ENCODE measurements around the gene LETM1.
A peak's percentile ranks its signal among the peaks of the same experiment; 100 is the strongest.

Gene LETM1

GRCh38 chr4:1822568-1823544 lies 33.1 kb downstream of the LETM1 start:
- DNase-seq: no peak

GRCh38 chr4:1821679-1822567 lies 34.0 kb downstream of the LETM1 start:
- DNase-seq: no peak

GRCh38 chr4:1819816-1820215 lies 36.1 kb downstream of the LETM1 start:
- DNase-seq: no peak

GRCh38 chr4:1819284-1819683 lies 36.7 kb downstream of the LETM1 start:
- no peak for DNase-seq

GRCh38 chr4:1815997-1816860 lies 39.7 kb downstream of the LETM1 start:
- DNase-seq: no peak

GRCh38 chr4:1815096-1815996 lies 40.6 kb downstream of the LETM1 start:
- no peak for DNase-seq

- DNase-seq: no peak
Measured at GRCh38 chr4:1814453-1814852, 41.5 kb downstream of the LETM1 start.

- no peak for DNase-seq
Measured at GRCh38 chr4:1813915-1814314, 42.0 kb downstream of the LETM1 start.

GRCh38 chr4:1813231-1813630 lies 42.7 kb downstream of the LETM1 start:
- no peak for DNase-seq

GRCh38 chr4:1812720-1813119 lies 43.2 kb downstream of the LETM1 start:
- DNase-seq: no peak

GRCh38 chr4:1810765-1811164 lies 45.2 kb downstream of the LETM1 start:
- no peak for DNase-seq

- peak; percentile 60 to 78 for DNase-seq
Measured at GRCh38 chr4:1809754-1810502, 46.0 kb downstream of the LETM1 start.

GRCh38 chr4:1808851-1809753 lies 46.9 kb downstream of the LETM1 start:
- no peak for DNase-seq

GRCh38 chr4:1808396-1808795 lies 47.6 kb downstream of the LETM1 start:
- DNase-seq: no peak

GRCh38 chr4:1807332-1807777 lies 48.6 kb downstream of the LETM1 start:
- no peak for DNase-seq

- no peak for DNase-seq
Measured at GRCh38 chr4:1806596-1807331, 49.2 kb downstream of the LETM1 start.

- DNase-seq: no peak
Measured at GRCh38 chr4:1806223-1806564, 49.8 kb downstream of the LETM1 start.

GRCh38 chr4:1805493-1806222 lies 50.3 kb downstream of the LETM1 start:
- no peak for DNase-seq

Measured in stimulated activated CD4-positive, alpha-beta T cell treated with anti-CD3 and anti-CD28 coated beads, Interleukin-2, amount 100 ng/mL, for 48 hours (primary cell).